Neutrophil (primary cell): ENCODE measurements around the gene GPR39.

Experiments
- H3K27ac ChIP-seq: fragments of 200-600 bp; sonication (generic); 2 replicates; pipeline ENCODE4 v1.5.1; 2016; ENCODE audit warnings: mild to moderate bottlenecking, moderate library complexity
- H3K27me3 ChIP-seq: fragments of 200-600 bp; sonication (generic); 2 replicates; pipeline ENCODE4 v1.6.0; 2016; ENCODE audit warnings: mild to moderate bottlenecking
- H3K36me3 ChIP-seq: fragments of 200-600 bp; sonication (generic); 2 replicates; pipeline ENCODE4 v1.5.1; 2017
- H3K4me1 ChIP-seq, 2 experiments: fragments of 200-600 bp in 1 of 2; sonication (generic) in 1 of 2; 1 replicate in 1 of 2; 2 replicates in 1 of 2; pipeline versions ENCODE4 v1.5.1 to v1.6.1; 2013 to 2016; ENCODE audit warnings: low read depth in 1 of 2, low read length in 1 of 2, mild to moderate bottlenecking in 1 of 2, moderate library complexity in 1 of 2; ENCODE audit not compliant: control insufficient read depth in 1 of 2, insufficient read depth in 1 of 2
- H3K4me3 ChIP-seq, 2 experiments: fragments of 200-600 bp in 1 of 2; sonication (generic) in 1 of 2; 1 replicate in 1 of 2; 2 replicates in 1 of 2; pipeline ENCODE4 v1.5.1; 2013 to 2016; ENCODE audit warnings: low read depth in 1 of 2, low read length in 1 of 2, mild to moderate bottlenecking in 1 of 2, moderate library complexity in 1 of 2
- H3K9me3 ChIP-seq: fragments of 200-600 bp; sonication (generic); 2 replicates; pipeline ENCODE4 v1.5.1; 2016
- TF ChIP-seq, protein P1 (sequence below): fragments of 200-600 bp; sonication (generic); IDR thresholded peaks from 2 replicates; pipeline ENCODE4 v1.5.1; 2016; ENCODE audit warnings: antibody characterized with exemption

The GPR39 gene

DNA sequence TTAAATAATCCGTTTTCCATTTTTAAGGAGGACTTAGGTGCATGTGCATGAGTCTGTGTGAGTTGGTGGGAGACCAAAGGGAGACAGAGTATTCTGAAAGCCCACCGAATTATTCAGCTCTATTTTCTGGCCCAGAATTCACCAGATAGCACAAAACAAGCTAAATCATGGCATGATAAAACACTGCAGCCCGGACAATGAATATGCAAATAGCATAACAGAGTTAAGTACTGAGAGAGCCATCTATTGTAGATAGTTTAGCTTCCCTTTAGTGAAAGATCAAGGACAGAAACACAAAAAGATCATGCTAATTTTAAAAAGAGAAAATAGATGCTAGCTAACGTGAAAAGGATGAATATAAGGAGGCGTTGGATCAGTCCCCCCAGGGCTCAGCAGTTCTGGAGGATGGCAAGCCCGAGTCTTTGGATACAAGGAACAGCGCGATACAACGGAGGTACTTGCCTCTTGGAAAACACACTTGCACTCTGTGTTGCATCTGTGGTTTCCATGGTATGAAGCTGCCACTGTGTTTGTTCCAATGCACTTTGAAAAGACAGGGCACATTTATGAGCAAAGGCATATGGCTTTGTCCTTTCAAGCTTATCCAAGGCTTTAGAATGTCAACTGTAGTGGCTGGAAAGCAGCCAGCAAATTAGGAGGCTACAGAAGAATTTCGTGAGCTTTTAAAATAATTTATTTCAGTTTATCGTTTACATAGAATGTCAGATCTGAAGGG, 133.5 kb downstream of the GPR39 start:
- no peaks in the 10 kb centered on the region for H3K27me3 ChIP-seq
- H3K4me3 ChIP-seq = no peak overlapping the region
- H3K27ac ChIP-seq = no peak overlapping the region
- no peaks in the 10 kb centered on the region for H3K4me1 ChIP-seq
- H3K36me3 ChIP-seq = no peaks in the 10 kb centered on the region
- H3K9me3 ChIP-seq = no peaks in the 10 kb centered on the region
- TF ChIP-seq, protein P1, sequence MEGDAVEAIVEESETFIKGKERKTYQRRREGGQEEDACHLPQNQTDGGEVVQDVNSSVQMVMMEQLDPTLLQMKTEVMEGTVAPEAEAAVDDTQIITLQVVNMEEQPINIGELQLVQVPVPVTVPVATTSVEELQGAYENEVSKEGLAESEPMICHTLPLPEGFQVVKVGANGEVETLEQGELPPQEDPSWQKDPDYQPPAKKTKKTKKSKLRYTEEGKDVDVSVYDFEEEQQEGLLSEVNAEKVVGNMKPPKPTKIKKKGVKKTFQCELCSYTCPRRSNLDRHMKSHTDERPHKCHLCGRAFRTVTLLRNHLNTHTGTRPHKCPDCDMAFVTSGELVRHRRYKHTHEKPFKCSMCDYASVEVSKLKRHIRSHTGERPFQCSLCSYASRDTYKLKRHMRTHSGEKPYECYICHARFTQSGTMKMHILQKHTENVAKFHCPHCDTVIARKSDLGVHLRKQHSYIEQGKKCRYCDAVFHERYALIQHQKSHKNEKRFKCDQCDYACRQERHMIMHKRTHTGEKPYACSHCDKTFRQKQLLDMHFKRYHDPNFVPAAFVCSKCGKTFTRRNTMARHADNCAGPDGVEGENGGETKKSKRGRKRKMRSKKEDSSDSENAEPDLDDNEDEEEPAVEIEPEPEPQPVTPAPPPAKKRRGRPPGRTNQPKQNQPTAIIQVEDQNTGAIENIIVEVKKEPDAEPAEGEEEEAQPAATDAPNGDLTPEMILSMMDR = no peak

GRCh38 chr2:132550946-132551345, 134.3 kb downstream of the GPR39 start:
- H3K4me3 ChIP-seq = no peak overlapping the region
- H3K27ac ChIP-seq = no peak overlapping the region
- no peaks in the 10 kb centered on the region for H3K27me3 ChIP-seq
- H3K9me3 ChIP-seq = no peaks in the 10 kb centered on the region
- TF ChIP-seq, protein P1 = no peak
- no peaks in the 10 kb centered on the region for H3K4me1 ChIP-seq
- no peaks in the 10 kb centered on the region for H3K36me3 ChIP-seq

DNA sequence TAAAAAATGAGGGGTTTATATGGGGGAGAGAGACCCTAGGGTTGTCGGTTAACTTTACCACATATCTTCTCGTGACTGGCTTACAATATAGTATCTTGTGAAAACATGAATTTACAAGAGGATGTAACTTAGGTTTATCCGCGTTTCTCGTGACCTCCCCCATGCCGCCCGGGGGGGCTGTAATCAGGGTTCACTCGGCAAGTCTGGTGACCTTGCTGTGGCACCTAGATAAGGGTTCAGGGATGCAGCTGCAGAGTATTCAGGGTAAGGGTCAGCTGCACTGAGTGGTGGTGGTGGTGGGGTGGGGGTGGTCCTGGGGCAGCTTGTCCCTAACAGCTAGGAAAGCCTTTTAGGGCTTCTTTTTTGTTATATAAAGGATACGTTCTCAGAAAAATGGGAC, 141.1 kb downstream of the GPR39 start:
- no peaks in the 10 kb centered on the region for H3K9me3 ChIP-seq
- no peak overlapping the region for H3K27ac ChIP-seq
- H3K4me1 ChIP-seq = no peaks in the 10 kb centered on the region
- no peaks in the 10 kb centered on the region for H3K36me3 ChIP-seq
- no peak overlapping the region for H3K4me3 ChIP-seq
- TF ChIP-seq, protein P1 = no peak
- H3K27me3 ChIP-seq = no peaks in the 10 kb centered on the region

GRCh38 chr2:132559326-132559725, 142.7 kb downstream of the GPR39 start:
- Histone ChIP-seq H3K4me1 (no peaks in the 10 kb centered on the region), H3K4me3 (no peak overlapping the region), H3K36me3 (no peaks in the 10 kb centered on the region), H3K27me3 (no peaks in the 10 kb centered on the region), H3K9me3 (no peaks in the 10 kb centered on the region), H3K27ac (no peak overlapping the region)
- TF ChIP-seq, protein P1 = no peak

DNA sequence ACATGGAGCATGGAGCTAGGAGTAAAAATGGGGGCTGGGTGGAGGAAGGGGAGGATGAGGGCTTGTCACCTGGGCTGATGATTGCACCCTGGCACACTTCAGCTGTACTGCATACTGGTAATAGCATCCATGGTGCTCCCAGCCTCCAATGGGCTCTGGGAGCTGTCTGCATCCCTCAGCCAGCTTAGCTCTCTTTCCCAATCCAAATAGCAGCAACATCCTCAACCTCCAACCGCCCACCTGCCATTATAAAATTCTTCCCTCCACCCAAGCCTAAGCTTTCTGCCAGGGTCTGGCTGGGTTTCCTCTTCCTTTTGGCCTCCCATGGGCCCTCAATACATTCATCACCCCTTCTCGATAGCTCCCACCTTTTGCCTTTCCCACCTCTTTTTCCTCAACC, 143.3 kb downstream of the GPR39 start:
- H3K36me3 ChIP-seq = no peaks in the 10 kb centered on the region
- no peaks in the 10 kb centered on the region for H3K27me3 ChIP-seq
- TF ChIP-seq, protein P1 = no peak
- no peak overlapping the region for H3K4me3 ChIP-seq
- H3K4me1 ChIP-seq = no peaks in the 10 kb centered on the region
- no peak overlapping the region for H3K27ac ChIP-seq
- no peaks in the 10 kb centered on the region for H3K9me3 ChIP-seq
